GM18511 (cell line): ENCODE data around the gene JPT2.

Experiments used
- ATAC-seq: cut with Tn5 transposase; IDR thresholded peaks from one replicate; pipeline ENCODE4 v1.9.1; 2021; ENCODE audit warnings: mild to moderate bottlenecking, moderate library complexity; ENCODE audit not compliant: unreplicated experiment

Gene JPT2

GRCh38 chr16:1673424-1674151, 4.5 kb upstream of the JPT2 start:
- no peak for ATAC-seq

GRCh38 chr16:1674306-1674705, 3.8 kb upstream of the JPT2 start:
- ATAC-seq = no peak

- no peak for ATAC-seq
Observed at GRCh38 chr16:1674751-1675664, 3.1 kb upstream of the JPT2 start.

- ATAC-seq = no peak
Observed at GRCh38 chr16:1676661-1677060, 1.4 kb upstream of the JPT2 start.

- ATAC-seq = no peak
Observed at GRCh38 chr16:1677339-1677738, 740 bp upstream of the JPT2 start.

- ATAC-seq = peak; percentile 8
Observed at GRCh38 chr16:1678500-1679098, 520 bp downstream of the JPT2 start.

GRCh38 chr16:1680361-1680760, 2.3 kb downstream of the JPT2 start:
- ATAC-seq = no peak

- ATAC-seq = no peak
Observed at GRCh38 chr16:1681032-1681431, 3.0 kb downstream of the JPT2 start.

- ATAC-seq = no peak
Observed at GRCh38 chr16:1687427-1688316, 9.6 kb downstream of the JPT2 start.

- no peak for ATAC-seq
Observed at GRCh38 chr16:1688807-1689560, 10.9 kb downstream of the JPT2 start.

- ATAC-seq = no peak
Observed at GRCh38 chr16:1689853-1690252, 11.8 kb downstream of the JPT2 start.

GRCh38 chr16:1690810-1691209, 12.7 kb downstream of the JPT2 start:
- no peak for ATAC-seq

- ATAC-seq = no peak
Observed at GRCh38 chr16:1691276-1691675, 13.2 kb downstream of the JPT2 start.

GRCh38 chr16:1691956-1692355, 13.9 kb downstream of the JPT2 start:
- ATAC-seq = no peak

GRCh38 chr16:1696863-1697262, 18.8 kb downstream of the JPT2 start:
- no peak for ATAC-seq

- no peak for ATAC-seq
Observed at GRCh38 chr16:1698680-1699079, 20.6 kb downstream of the JPT2 start.

- ATAC-seq = no peak
Observed at GRCh38 chr16:1700246-1700645, 22.2 kb downstream of the JPT2 start.

- no peak for ATAC-seq
Observed at GRCh38 chr16:1701216-1701878, 23.3 kb downstream of the JPT2 start.

- ATAC-seq = peak; percentile 8
Observed at GRCh38 chr16:1705324-1705687, 27.2 kb downstream of the JPT2 start.
